Activated naive CD4-positive, alpha-beta T cell treated with anti-CD3 and anti-CD28 coated beads, Interleukin-2, amount 10 ng/mL, durations not matched to agents 7 days and 5 days (primary cell): ENCODE measurements around the gene MEGF6.
"Not testable (repeated sequence)": the region's sequence is repeated elsewhere in the genome, so short reads cannot be mapped to it uniquely, and the experiment has no call there.

Source experiments
- CTCF ChIA-PET: fragments of 350-600 bp; sonication (Branson Sonifier 250); formaldehyde crosslinking; loops from one replicate; lab custom pipeline; 2021; ENCODE audit warnings: antibody characterized with exemption; lab: Charles Lee
- DNase-seq: peaks from one replicate; pipeline ENCODE4 v3.0.0-alpha.2; 2020
- H3K27ac Mint-ChIP-seq: one replicate; pipeline ENCODE4 v1.8.0; 2021; ENCODE audit warnings: mild to moderate bottlenecking, moderate library complexity, mixed read lengths
- H3K27me3 Mint-ChIP-seq: one replicate; pipeline ENCODE4 v1.8.0; 2021; ENCODE audit warnings: mild to moderate bottlenecking, mixed read lengths
- H3K36me3 Mint-ChIP-seq: one replicate; pipeline ENCODE4 v1.8.0; 2021; ENCODE audit warnings: mixed read lengths
- H3K4me1 Mint-ChIP-seq: one replicate; pipeline ENCODE4 v1.8.0; 2021; ENCODE audit warnings: mixed read lengths
- H3K4me3 Mint-ChIP-seq: one replicate; pipeline ENCODE4 v1.8.0; 2021; ENCODE audit warnings: mild to moderate bottlenecking, moderate library complexity, mixed read lengths
- H3K9me3 Mint-ChIP-seq: one replicate; pipeline ENCODE4 v1.8.0; 2021; ENCODE audit warnings: mixed read lengths

Gene MEGF6

GRCh38 chr1:3627515-3628253 lies 16.4 kb upstream of the MEGF6 start:
- no peak overlapping the region for H3K4me3 Mint-ChIP-seq
- no peak overlapping the region for H3K27ac Mint-ChIP-seq
- CTCF ChIA-PET: interaction anchor here (1.6 kb wide), 1 partner anchor 8 kb away, joined by 7 read pairs; no protein-coding TSS in a partner anchor
- no peak for DNase-seq
- H3K27me3 Mint-ChIP-seq: peaks cover 22% of the 10 kb centered on the region
- H3K4me1 Mint-ChIP-seq: peaks cover 33% of the 10 kb centered on the region
- H3K36me3 Mint-ChIP-seq: peaks cover 7% of the 10 kb centered on the region
- no peaks in the 10 kb centered on the region for H3K9me3 Mint-ChIP-seq

GRCh38 chr1:3626025-3626424 lies 14.7 kb upstream of the MEGF6 start:
- H3K27ac Mint-ChIP-seq: peak overlapping the region; percentile 52
- peak overlapping the region; percentile 81 for H3K4me3 Mint-ChIP-seq
- DNase-seq: no peak
- peaks cover 36% of the 10 kb centered on the region for H3K4me1 Mint-ChIP-seq
- no peaks in the 10 kb centered on the region for H3K9me3 Mint-ChIP-seq
- H3K27me3 Mint-ChIP-seq: peaks cover 26% of the 10 kb centered on the region
- CTCF ChIA-PET: no interaction called here
- H3K36me3 Mint-ChIP-seq: peaks cover 7% of the 10 kb centered on the region

- Mint-ChIP-seq H3K36me3 (peaks cover 7% of the 10 kb centered on the region), H3K27me3 (peaks cover 26% of the 10 kb centered on the region), H3K27ac (peak overlapping the region; percentile 89), H3K4me3 (peak overlapping the region; percentile 81), H3K4me1 (peaks cover 35% of the 10 kb centered on the region), H3K9me3 (no peaks in the 10 kb centered on the region)
- DNase-seq: no peak
- CTCF ChIA-PET: no interaction called here
Observed at GRCh38 chr1:3625151-3625907, 14.0 kb upstream of the MEGF6 start.

DNA sequence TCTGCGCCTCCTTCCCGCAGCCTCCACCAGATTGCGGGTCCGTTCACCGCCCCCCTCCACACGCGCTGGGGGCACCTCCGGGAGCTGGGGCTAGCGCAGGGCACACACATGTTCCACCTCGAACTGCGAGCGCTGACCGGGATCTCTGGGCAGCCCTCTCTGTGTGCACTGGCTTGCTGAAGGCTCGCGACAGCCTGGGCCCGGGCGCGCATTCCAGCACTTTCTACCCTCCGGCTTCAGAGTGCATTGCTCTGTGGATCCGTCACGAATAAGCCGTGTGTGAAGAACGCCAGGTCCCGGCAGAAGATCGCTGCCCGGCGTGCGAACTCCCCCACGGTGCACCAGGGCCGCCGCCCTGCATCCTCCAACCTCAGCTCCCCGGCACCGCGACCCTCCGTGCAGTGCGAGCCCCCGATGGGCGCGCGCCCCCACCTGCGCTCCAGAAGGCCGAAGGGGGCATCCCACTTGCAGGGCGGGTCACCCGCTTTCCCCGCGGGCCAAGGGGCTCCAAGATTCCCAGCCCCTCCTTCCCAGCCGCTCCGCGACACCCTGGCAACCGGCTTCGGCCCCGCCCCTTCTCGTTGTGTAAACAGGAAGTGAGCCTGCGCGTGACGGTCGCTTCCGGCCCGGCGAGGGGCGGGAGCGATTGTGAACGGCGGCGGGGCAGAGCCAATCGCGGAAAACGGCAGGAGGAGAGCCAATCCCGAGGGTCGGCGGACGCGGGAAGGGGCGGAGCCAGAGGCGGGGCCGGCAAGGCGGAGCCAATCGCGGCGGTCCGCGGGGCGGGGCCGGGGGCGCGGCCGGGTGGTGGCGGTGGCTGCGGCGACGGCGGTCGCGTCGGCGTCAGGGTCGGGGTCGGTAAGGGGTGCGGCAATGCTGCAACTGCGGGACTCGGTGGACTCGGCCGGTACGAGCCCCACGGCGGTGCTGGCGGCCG lies 13.2 kb upstream of the MEGF6 start, which contains the start of gene TPRG1L:
TPRG1L (plus strand) TSS at position 816 of the 937 bp plus-strand sequence; CDS start at position 874, 58 bp downstream.
- peaks cover 29% of the 10 kb centered on the region for H3K27me3 Mint-ChIP-seq
- no peaks in the 10 kb centered on the region for H3K9me3 Mint-ChIP-seq
- peaks cover 7% of the 10 kb centered on the region for H3K36me3 Mint-ChIP-seq
- peak; percentile 98 for DNase-seq
- peak within 1 kb of the TSS; percentile 89 for H3K27ac Mint-ChIP-seq
- H3K4me3 Mint-ChIP-seq: peak within 1 kb of the TSS; percentile 81
- peaks cover 31% of the 10 kb centered on the region for H3K4me1 Mint-ChIP-seq
- CTCF ChIA-PET: interaction anchor here (1.3 to 1.9 kb wide), 2 partner anchors 10 to 171 kb away, joined by 3 to 9 read pairs; no protein-coding TSS in a partner anchor

DNA sequence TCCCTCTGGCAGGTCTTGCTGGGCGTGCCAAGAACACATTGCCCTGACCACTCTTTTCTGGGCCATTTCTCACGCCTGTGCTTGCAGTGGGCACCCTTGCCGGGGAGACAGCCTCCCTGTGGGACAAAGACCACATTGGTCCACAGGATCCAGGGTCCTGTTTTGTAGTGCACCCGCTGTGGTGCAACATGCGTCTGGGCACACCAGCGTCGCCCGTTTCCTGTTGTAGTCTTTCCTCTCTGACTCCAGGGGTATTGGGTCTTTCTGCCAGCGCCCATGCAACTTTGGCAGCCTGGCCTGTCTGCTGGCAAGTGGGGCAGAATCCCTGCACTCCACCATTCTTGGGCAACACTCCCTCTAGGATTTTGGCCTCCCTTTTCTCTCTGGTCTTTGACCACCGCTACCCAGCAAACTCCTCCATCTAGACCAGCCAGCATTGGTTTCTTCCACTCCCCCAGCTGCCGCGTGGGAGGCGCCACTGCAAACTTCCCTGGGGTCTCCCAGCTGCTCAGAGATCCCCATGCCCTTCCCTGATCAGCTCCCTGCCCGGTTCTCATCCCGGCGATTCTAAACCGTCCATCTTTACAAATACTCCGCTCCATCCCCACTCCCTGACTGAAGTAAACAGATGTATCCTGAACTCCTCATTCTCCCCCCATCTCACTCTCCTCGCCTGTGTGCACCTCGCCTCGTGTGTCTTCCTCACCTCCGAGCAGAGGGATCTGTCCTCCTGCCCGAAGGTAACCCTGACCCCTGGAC lies 12.3 kb upstream of the MEGF6 start:
- H3K9me3 Mint-ChIP-seq: no peaks in the 10 kb centered on the region
- CTCF ChIA-PET: interaction anchor here (0.8 to 3.7 kb wide), 4 partner anchors 9 to 170 kb away, joined by 3 to 12 read pairs (median 6); no protein-coding TSS in a partner anchor
- H3K36me3 Mint-ChIP-seq: peaks cover 2% of the 10 kb centered on the region
- H3K27ac Mint-ChIP-seq: peak overlapping the region; percentile 89
- H3K4me1 Mint-ChIP-seq: peaks cover 31% of the 10 kb centered on the region
- H3K27me3 Mint-ChIP-seq: peaks cover 33% of the 10 kb centered on the region
- peak; percentile 37 for DNase-seq
- peak overlapping the region; percentile 81 for H3K4me3 Mint-ChIP-seq

- Mint-ChIP-seq H3K27me3 (peaks cover 33% of the 10 kb centered on the region), H3K4me1 (peaks cover 31% of the 10 kb centered on the region)
- not testable (repeated sequence) for H3K9me3 Mint-ChIP-seq, H3K27ac Mint-ChIP-seq, H3K4me3 Mint-ChIP-seq, H3K36me3 Mint-ChIP-seq, DNase-seq
- CTCF ChIA-PET: interaction anchor here (0.6 to 4.2 kb wide), 7 partner anchors 14 to 169 kb away, joined by 3 to 38 read pairs (median 6); partner anchors contain the start of gene ARHGEF16
Observed at GRCh38 chr1:3622102-3622501, 10.8 kb upstream of the MEGF6 start.

- H3K9me3 Mint-ChIP-seq, H3K27ac Mint-ChIP-seq, H3K4me3 Mint-ChIP-seq, H3K36me3 Mint-ChIP-seq: not testable (repeated sequence)
- Mint-ChIP-seq H3K27me3 (peaks cover 33% of the 10 kb centered on the region), H3K4me1 (peaks cover 30% of the 10 kb centered on the region)
- CTCF ChIA-PET: interaction anchor here (0.6 to 4.2 kb wide), 11 partner anchors 13 to 168 kb away, joined by 3 to 38 read pairs (median 8); partner anchors contain the start of gene ARHGEF16
- peak; percentile 37 for DNase-seq
Observed at GRCh38 chr1:3621151-3621671, 9.9 kb upstream of the MEGF6 start.

- DNase-seq: no peak
- Mint-ChIP-seq H3K4me3 (no peak overlapping the region), H3K9me3 (no peaks in the 10 kb centered on the region), H3K36me3 (no peaks in the 10 kb centered on the region), H3K4me1 (peaks cover 25% of the 10 kb centered on the region), H3K27me3 (peaks cover 33% of the 10 kb centered on the region), H3K27ac (no peak overlapping the region)
- CTCF ChIA-PET: interaction anchor here (0.8 to 4.2 kb wide), 14 partner anchors 8 to 168 kb away, joined by 3 to 38 read pairs (median 6); partner anchors contain the start of gene ARHGEF16
Observed at GRCh38 chr1:3620708-3621107, 9.4 kb upstream of the MEGF6 start.

GRCh38 chr1:3618881-3619671 lies 7.8 kb upstream of the MEGF6 start:
- Mint-ChIP-seq H3K9me3 (no peaks in the 10 kb centered on the region), H3K36me3 (no peaks in the 10 kb centered on the region), H3K27me3 (peaks cover 38% of the 10 kb centered on the region), H3K4me3 (no peak overlapping the region), H3K4me1 (peaks cover 17% of the 10 kb centered on the region), H3K27ac (no peak overlapping the region)
- peak; percentile 83 for DNase-seq
- CTCF ChIA-PET: interaction anchor here (0.6 to 4.2 kb wide), 20 partner anchors 9 to 166 kb away, joined by 3 to 38 read pairs (median 4); partner anchors contain the start of gene TP73

- CTCF ChIA-PET: interaction anchor here (0.6 to 4.2 kb wide), 15 partner anchors 8 to 166 kb away, joined by 3 to 38 read pairs (median 4); partner anchors contain the start of gene TP73
- Mint-ChIP-seq H3K4me3 (no peak overlapping the region), H3K27ac (no peak overlapping the region), H3K36me3 (no peaks in the 10 kb centered on the region), H3K9me3 (no peaks in the 10 kb centered on the region), H3K27me3 (peaks cover 38% of the 10 kb centered on the region), H3K4me1 (peaks cover 11% of the 10 kb centered on the region)
- DNase-seq: no peak
Observed at GRCh38 chr1:3618531-3618880, 7.2 kb upstream of the MEGF6 start.

GRCh38 chr1:3617806-3618345 lies 6.6 kb upstream of the MEGF6 start:
- peaks cover 38% of the 10 kb centered on the region for H3K27me3 Mint-ChIP-seq
- H3K4me1 Mint-ChIP-seq: peaks cover 5% of the 10 kb centered on the region
- no peaks in the 10 kb centered on the region for H3K9me3 Mint-ChIP-seq
- CTCF ChIA-PET: interaction anchor here (0.9 to 1.4 kb wide), 3 partner anchors 11 to 130 kb away, joined by 3 to 8 read pairs (median 3); no protein-coding TSS in a partner anchor
- DNase-seq: no peak
- H3K4me3 Mint-ChIP-seq: no peak overlapping the region
- H3K36me3 Mint-ChIP-seq: no peaks in the 10 kb centered on the region
- no peak overlapping the region for H3K27ac Mint-ChIP-seq

- Mint-ChIP-seq H3K36me3 (no peaks in the 10 kb centered on the region), H3K9me3 (no peaks in the 10 kb centered on the region)
- CTCF ChIA-PET: interaction anchor here (0.6 to 1.2 kb wide), 3 partner anchors 12 to 105 kb away, joined by 3 to 5 read pairs (median 3); no protein-coding TSS in a partner anchor
Observed at GRCh38 chr1:3616861-3617260, 5.6 kb upstream of the MEGF6 start.

More at GRCh38 chr1:3616861-3617260, 5.6 kb upstream of the MEGF6 start:
- Mint-ChIP-seq H3K4me3 (no peak overlapping the region), H3K4me1 (peaks cover 1% of the 10 kb centered on the region), H3K27me3 (peaks cover 42% of the 10 kb centered on the region), H3K27ac (no peak overlapping the region)
- DNase-seq: no peak
